Measurements from ENCODE around the gene TGFB2.

TGFB2 gene

GRCh38 chr1:218490406-218490922, 145.3 kb downstream of the TGFB2 start:
- no peak for DNase-seq (ENCODE audit: low spot score)

- DNase-seq (ENCODE audit: low spot score) = peak; percentile 12
Observed at GRCh38 chr1:218492874-218493273, 147.7 kb downstream of the TGFB2 start.

- DNase-seq (ENCODE audit: low spot score) = no peak
Observed at GRCh38 chr1:218493986-218494385, 148.8 kb downstream of the TGFB2 start.
